A673 (cell line): Measurements from ENCODE around the gene ACTL8. TPM values are rescaled to one million over a fixed set of nuclear protein-coding genes. Genes with fewer than 3 reads are reported as not detected.

ENCODE experiments used
- BruUV-seq: library from RNA; stranded (reverse); fragments of 400-500 nt; replicated peaks from 2 replicates; lab custom pipeline; 2021; lab: Mats Ljungman, UMichigan
- CTCF ChIA-PET: fragments of 300-600 bp; sonication (Branson Sonifier 250); formaldehyde crosslinking; loops from one replicate; lab custom pipeline; 2022; ENCODE audit warnings: antibody characterized with exemption; lab: Charles Lee
- POLR2A ChIA-PET: fragments of 300-600 bp; sonication (Branson Sonifier 250); formaldehyde crosslinking; loops from one replicate; lab custom pipeline; 2022; ENCODE audit warnings: antibody characterized with exemption; ENCODE audit not compliant: low non-redundant PET; lab: Charles Lee
- DNase-seq: peaks from one replicate; pipeline ENCODE4 v3.0.0-alpha.2; 2015; ENCODE audit warnings: low spot score
- H3K27ac ChIP-seq: fragments of 200-600 bp; sonication (generic); 2 replicates; pipeline ENCODE4 v1.5.1; 2016; ENCODE audit warnings: mixed run types, low read depth, mild to moderate bottlenecking, mixed read lengths, antibody characterized with exemption, low read length; ENCODE audit not compliant: poor library complexity, severe bottlenecking
- H3K27me3 ChIP-seq: fragments of 200-600 bp; sonication (generic); replicated peaks from 2 replicates; pipeline ENCODE4 v1.6.1; 2017; ENCODE audit warnings: mixed run types, low read depth, mild to moderate bottlenecking, mixed read lengths, antibody characterized with exemption, low read length; ENCODE audit not compliant: insufficient read depth, poor library complexity
- H3K36me3 ChIP-seq: fragments of 200-600 bp; sonication (generic); 2 replicates; pipeline ENCODE4 v1.6.1; 2016; ENCODE audit warnings: mixed run types, mild to moderate bottlenecking, mixed read lengths, antibody characterized with exemption, low read length; ENCODE audit not compliant: insufficient read depth, poor library complexity, severe bottlenecking
- H3K4me1 ChIP-seq: fragments of 200-600 bp; sonication (generic); 2 replicates; pipeline ENCODE4 v1.6.1; 2017; ENCODE audit warnings: mixed run types, mild to moderate bottlenecking, mixed read lengths, antibody characterized with exemption, low read length; ENCODE audit not compliant: insufficient read depth, poor library complexity, severe bottlenecking
- H3K4me3 ChIP-seq: fragments of 200-600 bp; sonication (generic); 2 replicates; pipeline ENCODE4 v1.5.1; 2016; ENCODE audit warnings: low read depth, mixed run types, mild to moderate bottlenecking, mixed read lengths, low read length; ENCODE audit not compliant: poor library complexity, severe bottlenecking
- H3K9me3 ChIP-seq: fragments of 200-600 bp; sonication (generic); 2 replicates; pipeline ENCODE4 v1.6.1; 2016; ENCODE audit warnings: mixed run types, low read depth, mild to moderate bottlenecking, mixed read lengths, antibody characterized with exemption, low read length; ENCODE audit not compliant: poor library complexity, severe bottlenecking
- EZH2 ChIP-seq: fragments of 200-600 bp; sonication (generic); IDR thresholded peaks from 2 replicates; pipeline ENCODE4 v1.6.1; 2017; ENCODE audit warnings: borderline replicate concordance, low read depth, mild to moderate bottlenecking, mixed read lengths, antibody characterized with exemption, low read length; ENCODE audit not compliant: poor library complexity, severe bottlenecking
- intact Hi-C: fragments of 100-400 bp; cut with micrococcal nuclease; formaldehyde crosslinking; loops from one replicate; pipeline ENCODE4 v1.10.0; 2022; ENCODE audit not compliant: unreplicated experiment
- total RNA-seq: library from RNA; stranded (reverse); gene quantifications from 2 replicates; pipeline ENCODE4 v1.2.3, GENCODE V29; 2021
- TF ChIP-seq, protein P1 (sequence below): fragments of 300-800, 200-600 bp; sonication (generic); conservative IDR thresholded peaks from 2 replicates; pipeline ENCODE4 v1.5.1; 2017; ENCODE audit warnings: low read depth, mild to moderate bottlenecking, antibody characterized with exemption, low read length, moderate library complexity, mixed read lengths

The ACTL8 gene
- total RNA-seq, 1 experiment from 2014 or later, result 0.28 TPM

DNA sequence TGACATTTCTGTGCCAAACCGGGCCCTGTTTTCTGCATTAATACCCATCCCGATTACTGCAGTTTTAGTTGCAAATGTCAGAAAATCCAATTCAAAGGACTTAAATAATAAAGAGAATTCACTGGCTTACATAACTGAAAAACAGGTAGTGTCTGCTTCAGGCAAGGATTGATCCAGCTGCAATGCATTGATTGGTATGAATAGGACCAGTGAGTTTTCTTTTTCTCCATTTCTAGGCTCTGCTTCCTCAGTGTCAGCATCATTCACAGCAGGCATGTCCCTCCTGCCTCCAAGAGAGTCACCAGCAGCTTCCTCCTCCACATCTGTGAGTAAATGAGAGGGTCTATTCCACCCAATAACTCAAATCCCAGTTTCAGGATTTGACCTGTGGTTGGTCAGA, 33.7 kb upstream of the ACTL8 start:
- H3K4me1 ChIP-seq, result no peaks in the 10 kb centered on the region
- H3K4me3 ChIP-seq, result no peak overlapping the region
- ChIA-PET POLR2A (no interaction called here), CTCF (no interaction called here)
- TF ChIP-seq, protein P1, sequence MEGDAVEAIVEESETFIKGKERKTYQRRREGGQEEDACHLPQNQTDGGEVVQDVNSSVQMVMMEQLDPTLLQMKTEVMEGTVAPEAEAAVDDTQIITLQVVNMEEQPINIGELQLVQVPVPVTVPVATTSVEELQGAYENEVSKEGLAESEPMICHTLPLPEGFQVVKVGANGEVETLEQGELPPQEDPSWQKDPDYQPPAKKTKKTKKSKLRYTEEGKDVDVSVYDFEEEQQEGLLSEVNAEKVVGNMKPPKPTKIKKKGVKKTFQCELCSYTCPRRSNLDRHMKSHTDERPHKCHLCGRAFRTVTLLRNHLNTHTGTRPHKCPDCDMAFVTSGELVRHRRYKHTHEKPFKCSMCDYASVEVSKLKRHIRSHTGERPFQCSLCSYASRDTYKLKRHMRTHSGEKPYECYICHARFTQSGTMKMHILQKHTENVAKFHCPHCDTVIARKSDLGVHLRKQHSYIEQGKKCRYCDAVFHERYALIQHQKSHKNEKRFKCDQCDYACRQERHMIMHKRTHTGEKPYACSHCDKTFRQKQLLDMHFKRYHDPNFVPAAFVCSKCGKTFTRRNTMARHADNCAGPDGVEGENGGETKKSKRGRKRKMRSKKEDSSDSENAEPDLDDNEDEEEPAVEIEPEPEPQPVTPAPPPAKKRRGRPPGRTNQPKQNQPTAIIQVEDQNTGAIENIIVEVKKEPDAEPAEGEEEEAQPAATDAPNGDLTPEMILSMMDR, result no peak
- TF ChIP-seq EZH2, result no peak
- no TSS peak for BruUV-seq
- intact Hi-C loops, result no loop called here
- H3K9me3 ChIP-seq, result no peaks in the 10 kb centered on the region
- no peak for DNase-seq
- H3K36me3 ChIP-seq, result no peaks in the 10 kb centered on the region
- H3K27me3 ChIP-seq, result no peaks in the 10 kb centered on the region
- no peak overlapping the region for H3K27ac ChIP-seq

DNA sequence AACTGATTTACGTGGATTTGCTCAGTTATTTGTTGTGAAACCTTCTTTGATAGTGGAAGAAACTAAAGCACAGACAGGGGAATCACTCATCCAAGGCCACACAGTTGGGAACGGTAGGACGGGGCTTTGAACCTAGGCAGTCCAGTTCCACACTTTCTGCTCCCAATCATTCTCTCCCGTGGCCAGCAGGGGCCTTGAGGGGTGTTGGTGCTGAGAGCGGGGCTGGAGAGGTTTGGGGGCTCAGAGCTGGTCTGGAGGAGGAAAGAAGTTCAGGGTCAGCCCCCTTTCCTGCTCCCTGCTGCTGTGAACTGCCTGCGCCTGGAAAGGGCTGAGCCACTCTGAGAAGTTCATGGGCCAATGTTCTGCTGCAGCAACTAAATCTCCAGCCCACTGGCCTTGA, 31.4 kb upstream of the ACTL8 start:
- no peak overlapping the region for H3K27ac ChIP-seq
- intact Hi-C loops, result no loop called here
- ChIA-PET CTCF (no interaction called here), POLR2A (no interaction called here)
- TF ChIP-seq, protein P1, result no peak
- no peak for TF ChIP-seq EZH2
- DNase-seq, result no peak
- no peaks in the 10 kb centered on the region for H3K4me1 ChIP-seq
- no TSS peak for BruUV-seq
- no peaks in the 10 kb centered on the region for H3K27me3 ChIP-seq
- H3K4me3 ChIP-seq, result no peak overlapping the region
- no peaks in the 10 kb centered on the region for H3K36me3 ChIP-seq
- H3K9me3 ChIP-seq, result no peaks in the 10 kb centered on the region

DNA sequence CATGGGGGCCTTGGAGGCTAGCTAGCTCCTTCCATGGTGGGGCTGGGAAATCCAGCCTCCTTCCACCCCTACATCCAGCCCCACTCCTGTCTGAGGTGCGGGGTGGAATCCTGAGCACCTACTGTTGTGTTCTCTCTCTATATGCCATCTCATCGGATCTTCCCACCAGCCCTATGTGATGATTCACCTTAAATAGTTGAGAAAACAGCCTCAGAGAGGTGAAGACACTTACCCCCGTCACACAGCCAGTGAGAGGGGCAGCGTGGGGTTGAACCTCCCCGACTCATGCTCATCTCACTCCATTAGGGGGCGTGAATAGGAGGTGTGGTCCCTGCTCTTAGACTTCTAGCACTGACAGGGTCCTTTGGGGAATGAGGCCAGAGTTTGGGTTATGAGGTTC, 31.0 kb upstream of the ACTL8 start:
- H3K27ac ChIP-seq, result no peak overlapping the region
- H3K4me3 ChIP-seq, result no peak overlapping the region
- H3K9me3 ChIP-seq, result no peaks in the 10 kb centered on the region
- H3K36me3 ChIP-seq, result no peaks in the 10 kb centered on the region
- POLR2A ChIA-PET, result interaction anchor here (0.6 kb wide), 1 partner anchor 71 kb away, joined by 6 read pairs; no protein-coding TSS in a partner anchor
- H3K4me1 ChIP-seq, result no peaks in the 10 kb centered on the region
- CTCF ChIA-PET, result no interaction called here
- H3K27me3 ChIP-seq, result no peaks in the 10 kb centered on the region
- BruUV-seq, result no TSS peak
- intact Hi-C loops, result no loop called here
- TF ChIP-seq EZH2, result no peak
- TF ChIP-seq, protein P1, result no peak
- DNase-seq, result no peak
